Measurements from ENCODE around the gene FZD7. TPM values are rescaled to one million over a fixed set of nuclear protein-coding genes. Genes with fewer than 3 reads are reported as not detected.

The FZD7 gene
- total RNA-seq, 1 experiment from 2014 or later: 4.8 TPM

DNA sequence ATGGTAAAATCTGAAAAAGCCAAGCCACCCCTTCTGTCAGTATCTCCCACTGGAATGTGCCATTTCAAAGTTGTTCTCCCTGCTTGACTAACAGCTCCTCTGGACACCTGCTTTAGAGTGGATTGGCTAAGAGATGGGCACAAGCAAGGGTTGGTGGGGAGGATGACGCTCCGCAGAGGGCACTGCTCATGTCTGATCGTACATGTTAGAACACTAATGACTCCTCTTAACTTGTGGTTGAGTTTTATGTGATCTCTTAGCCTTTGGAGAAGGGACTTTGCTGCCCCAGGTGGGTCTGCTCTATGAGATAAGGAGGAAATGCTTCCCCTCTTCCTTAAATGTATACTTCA is 31.2 kb downstream of the FZD7 start:
- CTCF ChIA-PET: interaction anchor here (0.5 kb wide), 1 partner anchor 244 kb away, joined by 3 read pairs; no protein-coding TSS in a partner anchor
- TF ChIP-seq, protein P1, sequence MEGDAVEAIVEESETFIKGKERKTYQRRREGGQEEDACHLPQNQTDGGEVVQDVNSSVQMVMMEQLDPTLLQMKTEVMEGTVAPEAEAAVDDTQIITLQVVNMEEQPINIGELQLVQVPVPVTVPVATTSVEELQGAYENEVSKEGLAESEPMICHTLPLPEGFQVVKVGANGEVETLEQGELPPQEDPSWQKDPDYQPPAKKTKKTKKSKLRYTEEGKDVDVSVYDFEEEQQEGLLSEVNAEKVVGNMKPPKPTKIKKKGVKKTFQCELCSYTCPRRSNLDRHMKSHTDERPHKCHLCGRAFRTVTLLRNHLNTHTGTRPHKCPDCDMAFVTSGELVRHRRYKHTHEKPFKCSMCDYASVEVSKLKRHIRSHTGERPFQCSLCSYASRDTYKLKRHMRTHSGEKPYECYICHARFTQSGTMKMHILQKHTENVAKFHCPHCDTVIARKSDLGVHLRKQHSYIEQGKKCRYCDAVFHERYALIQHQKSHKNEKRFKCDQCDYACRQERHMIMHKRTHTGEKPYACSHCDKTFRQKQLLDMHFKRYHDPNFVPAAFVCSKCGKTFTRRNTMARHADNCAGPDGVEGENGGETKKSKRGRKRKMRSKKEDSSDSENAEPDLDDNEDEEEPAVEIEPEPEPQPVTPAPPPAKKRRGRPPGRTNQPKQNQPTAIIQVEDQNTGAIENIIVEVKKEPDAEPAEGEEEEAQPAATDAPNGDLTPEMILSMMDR (conservative IDR thresholded peaks at IDR 0.05; ENCODE audit: low read depth, low read length): no peak
- TF ChIP-seq EZH2phosphoT487 (IDR thresholded peaks at IDR 0.05; ENCODE audit: borderline replicate concordance, low read length) (no peak), EZH2 (IDR thresholded peaks at IDR 0.05; ENCODE audit: low read length, unreplicated experiment) (no peak)
- no peak overlapping the region for H3K9ac ChIP-seq (ENCODE audit: low read length)

DNA sequence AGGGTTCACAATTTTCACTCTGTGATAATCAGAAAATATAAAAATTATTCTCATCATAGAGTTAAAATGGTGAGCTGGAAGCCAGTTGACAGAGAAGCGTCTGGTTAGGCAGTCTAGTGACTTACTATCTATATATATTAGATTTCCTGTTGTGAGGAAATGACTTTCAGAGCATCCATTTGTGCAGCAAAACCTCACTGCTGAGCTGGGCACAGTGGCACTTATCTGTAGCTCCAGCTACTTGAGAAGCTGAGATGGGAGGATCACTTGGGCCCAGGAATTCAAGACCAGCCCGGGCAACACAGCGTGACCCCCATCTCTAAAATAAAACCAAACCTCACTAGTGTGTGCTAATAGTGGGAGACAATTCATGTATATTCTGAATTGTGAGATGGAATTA is 32.2 kb downstream of the FZD7 start:
- BruUV-seq (replicated peaks): no TSS peak
- Histone ChIP-seq H3K9me2 (replicated peaks; ENCODE audit: low read length) (no peaks in the 10 kb centered on the region), H3F3A (ENCODE audit: low read length, unreplicated experiment) (no peaks in the 10 kb centered on the region), H3K27ac (ENCODE audit: low read length) (no peak overlapping the region), H3K36me3 (ENCODE audit: low read depth, low read length) (no peaks in the 10 kb centered on the region), H3K79me2 (ENCODE audit: low read length) (no peaks in the 10 kb centered on the region), H3K4me1 (ENCODE audit: insufficient read depth, low read length) (peaks cover 11% of the 10 kb centered on the region), H3K4me3 (ENCODE audit: low read length) (no peak overlapping the region), H3K27me3 (ENCODE audit: low read length) (no peaks in the 10 kb centered on the region), H3K9ac (ENCODE audit: low read length) (no peak overlapping the region), H3K9me3 (ENCODE audit: low read length) (no peaks in the 10 kb centered on the region), H4K20me1 (ENCODE audit: low read length) (no peaks in the 10 kb centered on the region), H3K4me2 (ENCODE audit: low read length) (no peak overlapping the region), H2AFZ (ENCODE audit: low read length) (no peak overlapping the region)
- ATAC-seq (no peak), DNase-seq (no peak)
- POLR2A ChIA-PET (ENCODE audit: unreplicated experiment): no interaction called here
- intact Hi-C loops (cut with micrococcal nuclease): no loop called here
- CTCF ChIA-PET: no interaction called here
- TF ChIP-seq EZH2 (IDR thresholded peaks at IDR 0.05; ENCODE audit: low read length, unreplicated experiment): no peak
- TF ChIP-seq, protein P1 (conservative IDR thresholded peaks at IDR 0.05; ENCODE audit: low read depth, low read length): no peak
- TF ChIP-seq EZH2phosphoT487 (IDR thresholded peaks at IDR 0.05; ENCODE audit: borderline replicate concordance, low read length): no peak

More for the DNA sequence above, 31.2 kb downstream of the FZD7 start:
- Histone ChIP-seq H3K4me1 (ENCODE audit: insufficient read depth, low read length) (peaks cover 11% of the 10 kb centered on the region), H3K4me2 (ENCODE audit: low read length) (0 out of 2 replicates have a peak overlapping the region, but pooled peaks have one; percentile 36), H3K79me2 (ENCODE audit: low read length) (no peaks in the 10 kb centered on the region), H4K20me1 (ENCODE audit: low read length) (no peaks in the 10 kb centered on the region), H3K27ac (ENCODE audit: low read length) (no peak overlapping the region), H3K9me3 (ENCODE audit: low read length) (no peaks in the 10 kb centered on the region), H3K9me2 (replicated peaks; ENCODE audit: low read length) (no peaks in the 10 kb centered on the region), H3K36me3 (ENCODE audit: low read depth, low read length) (no peaks in the 10 kb centered on the region), H2AFZ (ENCODE audit: low read length) (no peak overlapping the region), H3F3A (ENCODE audit: low read length, unreplicated experiment) (no peaks in the 10 kb centered on the region), H3K4me3 (ENCODE audit: low read length) (no peak overlapping the region), H3K27me3 (ENCODE audit: low read length) (no peaks in the 10 kb centered on the region)
- no TSS peak for BruUV-seq (replicated peaks)
- no peak for DNase-seq
- no peak for ATAC-seq
- POLR2A ChIA-PET (ENCODE audit: unreplicated experiment): no interaction called here
- intact Hi-C loops (cut with micrococcal nuclease): no loop called here

DNA sequence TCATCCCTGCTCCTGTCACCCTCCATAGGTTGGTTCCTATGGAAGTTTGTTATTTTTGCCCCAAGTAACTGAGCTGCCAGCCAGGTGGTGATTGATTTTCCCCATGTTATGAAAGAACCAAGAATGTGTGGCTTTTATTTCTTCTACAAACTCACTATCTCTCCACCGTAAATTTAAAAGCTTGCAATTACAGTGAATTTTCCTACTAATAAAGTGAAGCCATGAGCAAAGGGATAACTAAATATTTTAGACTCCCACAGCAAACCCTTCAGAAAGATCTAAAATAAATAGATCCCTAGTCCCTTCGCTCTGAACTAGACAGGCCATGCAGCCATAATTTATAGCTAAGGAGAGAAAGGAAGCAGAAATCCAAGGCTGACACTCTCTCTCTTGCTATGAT is 33.2 kb downstream of the FZD7 start:
- Histone ChIP-seq H3K9me3 (ENCODE audit: low read length) (no peaks in the 10 kb centered on the region), H3K79me2 (ENCODE audit: low read length) (no peaks in the 10 kb centered on the region), H3F3A (ENCODE audit: low read length, unreplicated experiment) (no peaks in the 10 kb centered on the region), H3K36me3 (ENCODE audit: low read depth, low read length) (no peaks in the 10 kb centered on the region), H3K27me3 (ENCODE audit: low read length) (no peaks in the 10 kb centered on the region), H3K4me3 (ENCODE audit: low read length) (no peak overlapping the region), H3K9ac (ENCODE audit: low read length) (no peak overlapping the region), H2AFZ (ENCODE audit: low read length) (no peak overlapping the region), H3K4me1 (ENCODE audit: insufficient read depth, low read length) (peaks cover 11% of the 10 kb centered on the region), H3K27ac (ENCODE audit: low read length) (no peak overlapping the region), H3K9me2 (replicated peaks; ENCODE audit: low read length) (no peaks in the 10 kb centered on the region), H4K20me1 (ENCODE audit: low read length) (no peaks in the 10 kb centered on the region), H3K4me2 (ENCODE audit: low read length) (no peak overlapping the region)
- DNase-seq (no peak), ATAC-seq (no peak)
- ChIA-PET CTCF (no interaction called here), POLR2A (ENCODE audit: unreplicated experiment) (no interaction called here)
- TF ChIP-seq, protein P1 (conservative IDR thresholded peaks at IDR 0.05; ENCODE audit: low read depth, low read length): no peak
- no peak for TF ChIP-seq EZH2phosphoT487 (IDR thresholded peaks at IDR 0.05; ENCODE audit: borderline replicate concordance, low read length)
- TF ChIP-seq EZH2 (IDR thresholded peaks at IDR 0.05; ENCODE audit: low read length, unreplicated experiment): no peak
- BruUV-seq (replicated peaks): no TSS peak
- intact Hi-C loops (cut with micrococcal nuclease): no loop called here

Measured in PC-3 (cell line).